Measurements from ENCODE around the gene ASXL1.

Gene ASXL1

GRCh38 chr20:32455171-32455900, 97.2 kb downstream of the ASXL1 start:
- Histone ChIP-seq H3K27me3 (no peaks in the 10 kb centered on the region), H3K4me1 (peaks cover 7 to 17% (median 14%) of the 10 kb centered on the region in 4 donors), H3K9me3 (no peaks in the 10 kb centered on the region), H3K36me3 (peaks cover 0 to 34% (median 19%) of the 10 kb centered on the region in 3 donors), H3K27ac (no peak overlapping the region), H3K4me3 (no peak overlapping the region)
- no peak for DNase-seq
- no peak for TF ChIP-seq CTCF (IDR thresholded peaks at IDR 0.05)
- intact Hi-C loops (cut with DNase I; ENCODE audit: low total_unique reads): loop anchor here (10.0 kb wide), 2 partner anchors 121 to 251 kb away; partner anchors contain the start of genes PLAGL2 and POFUT1

- no peak for DNase-seq
- no peak overlapping the region for H3K27ac ChIP-seq
- intact Hi-C loops (cut with DNase I; ENCODE audit: low total_unique reads): loop anchor here (10.0 kb wide), 2 partner anchors 121 to 251 kb away; partner anchors contain the start of genes PLAGL2 and POFUT1
- no peak overlapping the region for H3K4me3 ChIP-seq
- H3K36me3 ChIP-seq: peaks cover 0 to 28% (median 19%) of the 10 kb centered on the region in 3 donors
- no peaks in the 10 kb centered on the region for H3K9me3 ChIP-seq
- no peaks in the 10 kb centered on the region for H3K27me3 ChIP-seq
- no peak for TF ChIP-seq CTCF (IDR thresholded peaks at IDR 0.05)
- H3K4me1 ChIP-seq: peaks cover 7 to 17% (median 14%) of the 10 kb centered on the region in 4 donors
Observed at GRCh38 chr20:32455901-32456701, 98.0 kb downstream of the ASXL1 start.

- Histone ChIP-seq H3K36me3 (peaks cover 0 to 20% (median 12%) of the 10 kb centered on the region in 3 donors), H3K4me1 (peaks cover 7 to 20% (median 14%) of the 10 kb centered on the region in 4 donors), H3K9me3 (no peaks in the 10 kb centered on the region), H3K27ac (no peak overlapping the region), H3K4me3 (peak overlapping the region; percentile 49 to 54), H3K27me3 (no peaks in the 10 kb centered on the region)
- intact Hi-C loops (cut with DNase I; ENCODE audit: low total_unique reads): loop anchor here (10.0 kb wide), 2 partner anchors 122 to 252 kb away; partner anchors contain the start of genes PLAGL2 and POFUT1
- peak; percentile 62 to 75 for TF ChIP-seq CTCF (IDR thresholded peaks at IDR 0.05)
- DNase-seq: no peak
Observed at GRCh38 chr20:32456869-32457478, 98.8 kb downstream of the ASXL1 start.

- no peak overlapping the region for H3K27ac ChIP-seq
- intact Hi-C loops (cut with DNase I; ENCODE audit: low total_unique reads): loop anchor here (10.0 kb wide), 2 partner anchors 123 to 253 kb away; partner anchors contain the start of genes PLAGL2 and POFUT1
- peaks cover 0 to 14% (median 6%) of the 10 kb centered on the region in 3 donors for H3K36me3 ChIP-seq
- no peak for TF ChIP-seq CTCF (IDR thresholded peaks at IDR 0.05)
- H3K27me3 ChIP-seq: no peaks in the 10 kb centered on the region
- H3K9me3 ChIP-seq: no peaks in the 10 kb centered on the region
- H3K4me1 ChIP-seq: peaks cover 7 to 20% (median 14%) of the 10 kb centered on the region in 4 donors
- DNase-seq: no peak
- peak overlapping the region; percentile 49 to 54 for H3K4me3 ChIP-seq
Observed at GRCh38 chr20:32457479-32457986, 99.4 kb downstream of the ASXL1 start.

Data from tibial artery (tissue), 4 donors.